HG03060 (cell line): Measurements from ENCODE around the gene LIPT1.
"Not testable (repeated sequence)": the region's sequence is repeated elsewhere in the genome, so short reads cannot be mapped to it uniquely, and the experiment has no call there.

Experiments used
- ATAC-seq: cut with Tn5 transposase; IDR thresholded peaks from one replicate; pipeline ENCODE4 v1.9.1; 2021; ENCODE audit warnings: low read depth, moderate number of reproducible peaks; ENCODE audit not compliant: unreplicated experiment

Gene LIPT1

DNA sequence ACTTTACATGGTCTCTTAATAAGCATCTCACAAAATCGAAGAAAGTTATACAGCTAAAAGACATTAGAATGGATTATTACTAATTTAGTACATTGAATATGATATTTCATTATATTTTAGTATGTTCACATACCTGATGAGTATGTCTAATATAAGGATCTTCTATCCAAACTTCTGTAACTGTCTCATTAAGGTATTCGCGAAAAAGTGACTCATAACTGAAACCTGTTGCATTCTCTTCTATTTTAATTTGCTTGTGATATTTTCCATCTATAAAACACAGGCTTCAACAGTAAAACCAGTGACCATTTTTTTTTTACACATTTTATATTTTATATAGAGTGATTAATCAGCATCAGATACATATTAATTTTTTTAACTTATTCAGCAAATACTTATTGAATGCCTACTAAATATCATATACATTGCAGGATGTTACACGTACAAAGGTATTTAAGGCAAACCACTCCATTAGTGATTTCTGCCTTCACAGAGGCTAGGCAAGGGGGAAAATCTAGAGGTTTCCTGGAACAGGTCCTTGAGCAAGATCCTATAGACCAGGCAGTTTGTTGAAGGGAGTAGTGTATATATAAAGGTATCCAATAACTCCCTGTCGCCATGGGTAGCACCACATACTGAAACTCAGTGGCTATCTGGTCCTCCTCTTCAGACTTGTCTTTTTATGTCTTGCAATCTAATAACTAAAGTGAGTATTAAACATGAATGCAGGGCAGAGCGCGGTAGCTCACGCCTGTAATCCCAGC, 16.8 kb downstream of the LIPT1 start:
- no peak for ATAC-seq

DNA sequence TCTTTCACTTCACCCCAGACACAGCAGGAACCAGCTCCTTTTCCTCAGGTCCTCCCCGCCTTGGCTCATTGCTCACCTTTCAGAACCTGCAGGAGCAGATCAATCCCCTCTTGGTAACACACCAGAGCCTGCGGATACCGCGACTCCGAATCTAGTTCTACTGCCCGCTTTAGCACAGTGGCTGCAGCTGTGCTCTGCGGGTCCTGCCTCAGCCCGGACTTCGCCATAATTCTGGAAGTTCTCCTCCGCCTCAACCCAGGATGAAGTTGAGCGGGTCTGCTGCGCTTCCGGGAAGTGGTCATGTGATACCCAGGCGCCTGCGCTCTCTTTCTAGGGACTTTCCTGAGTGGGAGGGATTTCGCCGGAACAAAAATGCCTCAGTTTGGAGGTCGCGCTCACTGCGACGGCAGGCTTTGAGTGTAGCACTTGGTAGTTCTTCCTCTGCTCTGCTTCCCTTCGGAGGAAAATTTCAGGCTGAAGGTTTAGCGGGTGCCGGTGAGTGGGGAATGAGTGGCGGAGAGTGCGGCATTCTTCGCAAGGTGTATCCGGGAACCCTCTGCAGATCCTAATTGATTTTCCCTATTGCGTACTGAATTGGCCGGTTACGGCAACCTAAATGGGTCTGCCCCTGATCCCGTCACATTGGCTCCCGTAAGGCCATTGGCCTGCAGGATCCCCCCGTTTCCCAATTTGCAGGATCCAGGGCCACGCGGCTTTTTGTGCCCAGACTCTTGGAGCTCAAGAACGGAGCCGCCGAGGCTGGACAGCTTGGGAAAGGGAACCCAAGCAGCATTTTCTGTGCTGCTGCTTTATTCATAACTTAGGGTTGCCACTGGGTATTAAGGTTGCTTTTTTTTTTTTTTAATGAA, 26.2 kb downstream of the LIPT1 start, which contains the start of the genes MITD1 and MRPL30:
Gene MITD1 (minus strand): TSS at position 304 of the 869 bp plus-strand sequence. CDS start 77 bp downstream, at position 227.
Gene MRPL30 (plus strand): TSS at position 430 of the 869 bp plus-strand sequence. CDS start 5,020 bp downstream, outside the sequence.
- ATAC-seq: peak; percentile 85

DNA sequence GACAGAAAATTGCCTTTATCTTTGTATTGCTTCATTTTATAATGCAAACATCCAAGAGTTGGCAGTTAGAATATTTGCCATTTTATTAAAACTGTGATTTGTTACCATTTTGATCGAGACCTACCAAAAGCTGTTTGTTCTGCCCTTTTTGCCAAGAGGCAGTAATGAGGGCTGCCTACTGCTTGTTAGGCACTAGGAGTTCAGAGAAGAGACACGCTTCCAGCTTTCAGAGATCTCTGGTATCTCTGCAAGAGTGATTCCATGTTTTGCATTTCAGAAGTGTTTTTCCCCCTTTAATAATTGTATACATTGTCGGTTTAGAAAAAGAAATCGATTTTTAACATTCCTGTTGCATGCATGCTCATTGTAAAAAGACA, 26.8 kb downstream of the LIPT1 start:
- ATAC-seq: no peak

DNA sequence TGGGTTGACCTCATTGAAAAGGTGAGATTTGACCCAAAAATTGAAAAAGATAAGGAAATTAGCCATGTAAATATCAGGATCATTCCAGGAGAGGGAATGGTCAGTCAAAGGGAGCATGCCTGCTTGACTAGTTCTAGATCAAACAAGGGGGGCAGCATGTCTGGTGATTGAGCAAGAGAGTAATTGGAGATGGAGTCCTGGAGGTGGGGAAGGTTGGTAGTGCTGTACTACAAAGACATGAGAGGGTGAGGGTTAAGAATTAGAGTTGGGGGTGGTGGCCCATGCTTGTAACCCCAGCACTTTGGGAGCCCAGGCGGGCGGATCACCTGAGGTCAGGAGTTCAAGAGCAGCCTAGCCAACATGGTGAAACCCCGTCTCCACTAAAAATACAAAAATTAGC, 28.3 kb downstream of the LIPT1 start:
- ATAC-seq: no peak

DNA sequence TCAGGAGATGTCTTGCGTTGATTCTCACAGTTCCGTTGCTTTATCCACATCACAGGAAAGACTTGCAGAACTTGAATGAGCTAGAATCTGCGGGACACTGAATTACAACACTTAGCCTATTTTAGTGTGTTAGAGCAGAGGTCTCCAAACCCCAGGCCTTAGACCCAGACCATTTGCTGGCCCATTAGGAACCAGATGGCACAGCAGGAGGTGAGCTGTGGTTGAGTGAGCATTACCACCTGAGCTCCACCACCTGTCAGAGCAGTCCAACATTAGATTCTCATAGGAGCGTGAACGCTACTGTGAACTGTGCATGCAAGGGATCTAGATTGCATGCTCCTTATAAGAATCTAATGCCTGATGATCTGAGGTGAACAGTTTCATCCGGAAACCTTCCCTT, 30.0 kb downstream of the LIPT1 start:
- no peak for ATAC-seq

DNA sequence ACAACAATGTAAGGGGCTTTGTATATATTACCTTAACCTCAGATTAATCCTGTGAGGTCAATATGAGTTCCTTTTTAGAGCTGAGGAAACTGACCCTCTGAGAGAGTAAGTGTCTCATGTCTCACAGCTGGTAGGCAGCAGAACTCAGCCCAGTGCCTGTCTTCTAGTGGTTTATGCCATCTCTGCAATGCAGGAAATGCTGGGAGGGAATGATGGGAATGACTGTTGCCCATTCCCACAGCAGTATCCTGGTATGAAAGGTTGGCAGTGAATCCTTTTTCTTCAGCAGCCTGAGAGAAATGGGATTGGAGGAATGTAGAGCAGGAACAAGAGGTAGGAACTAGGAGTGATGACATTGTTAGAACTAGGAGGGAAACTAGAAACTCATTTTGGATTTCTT, 32.2 kb downstream of the LIPT1 start:
- ATAC-seq: no peak

DNA sequence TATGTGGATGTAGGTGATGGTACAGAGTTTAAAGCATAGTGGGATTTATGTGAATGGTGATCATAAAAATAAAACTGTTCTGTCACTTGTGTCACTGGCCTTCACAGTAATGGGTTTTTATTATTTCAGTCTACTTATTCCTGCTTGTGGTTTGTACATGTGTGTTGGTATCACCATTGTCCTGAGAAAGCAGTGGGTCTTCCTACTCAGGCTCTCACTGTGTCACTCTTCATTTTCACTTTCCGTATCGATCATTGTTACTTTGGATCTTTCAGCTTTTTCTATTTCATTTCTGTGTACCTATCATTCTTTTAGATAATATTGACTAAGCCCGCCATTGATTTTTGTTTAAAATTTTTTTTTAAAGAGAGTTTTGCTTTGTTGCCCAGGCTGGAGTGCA, 33.6 kb downstream of the LIPT1 start:
- ATAC-seq: no peak

DNA sequence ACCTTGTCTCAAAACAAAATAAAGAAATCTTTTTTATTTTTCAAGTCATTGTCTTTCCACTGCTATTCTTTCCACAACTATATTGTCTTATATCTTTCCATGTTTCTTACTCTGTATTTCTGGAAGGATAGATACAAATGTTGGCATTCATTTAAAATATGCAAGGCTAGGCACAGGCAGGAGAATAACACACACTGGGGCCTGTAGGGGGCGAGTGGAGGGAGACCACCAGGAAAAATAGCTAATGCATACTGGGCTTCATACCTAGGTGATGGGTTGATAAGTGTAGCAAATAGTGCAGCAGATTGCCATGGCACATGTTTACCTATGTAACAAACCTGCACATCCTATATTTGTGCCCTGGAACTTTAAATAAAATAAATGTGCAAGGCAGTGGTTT, 35.8 kb downstream of the LIPT1 start:
- no peak for ATAC-seq

DNA sequence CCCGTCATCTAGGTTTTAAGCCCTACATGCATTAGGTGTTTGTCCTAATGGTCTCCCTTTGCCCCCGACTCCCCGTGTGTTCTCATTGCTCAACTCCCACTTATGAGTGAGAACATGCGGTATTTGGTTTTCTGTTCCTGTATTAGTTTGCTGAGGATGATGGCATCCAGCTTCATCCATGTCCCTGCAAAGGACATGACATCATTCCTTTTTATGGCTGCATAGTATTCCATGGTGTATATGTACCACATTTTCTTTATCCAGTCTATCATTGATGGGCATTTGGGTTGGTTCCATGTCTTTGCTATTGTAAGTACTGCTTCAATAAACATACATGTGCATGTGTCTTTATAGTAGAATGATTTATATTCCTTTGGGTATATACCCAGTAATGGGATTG, 37.6 kb downstream of the LIPT1 start:
- ATAC-seq: not testable (repeated sequence)

DNA sequence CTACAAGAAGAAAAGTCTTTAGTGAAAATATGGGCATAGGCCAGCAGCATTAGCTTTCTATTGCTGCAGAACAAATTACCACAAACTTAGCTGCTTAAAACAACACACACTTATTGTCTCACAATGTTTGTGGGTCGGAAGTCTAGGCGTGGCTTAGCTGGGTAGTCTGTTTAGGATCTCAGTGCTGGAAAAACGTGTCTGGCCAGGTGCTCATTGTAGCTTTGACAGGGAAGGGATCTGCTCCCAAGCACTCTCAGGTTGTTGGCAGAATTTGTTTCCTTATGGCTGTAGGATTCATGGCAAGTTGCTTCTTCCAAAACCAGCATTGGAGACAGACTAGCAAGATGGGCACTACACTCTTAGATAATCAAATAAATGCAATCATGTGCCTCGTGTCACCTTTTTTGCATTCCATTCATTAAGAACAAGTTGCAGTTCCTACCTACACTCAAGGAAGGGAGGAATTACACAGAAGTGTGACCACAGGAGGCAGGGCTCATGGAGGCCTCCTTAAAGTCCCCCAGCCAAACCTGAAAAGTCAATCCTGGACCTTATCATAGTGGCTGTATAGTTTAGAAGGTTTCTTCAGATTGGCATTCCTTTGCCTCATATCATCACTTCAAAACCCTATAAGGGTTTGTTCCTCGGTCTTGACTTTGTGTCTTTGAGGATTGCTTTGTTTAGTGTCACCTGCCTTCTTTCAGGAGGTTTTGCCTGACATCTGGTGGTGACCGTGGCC, 43.5 kb downstream of the LIPT1 start:
- no peak for ATAC-seq

DNA sequence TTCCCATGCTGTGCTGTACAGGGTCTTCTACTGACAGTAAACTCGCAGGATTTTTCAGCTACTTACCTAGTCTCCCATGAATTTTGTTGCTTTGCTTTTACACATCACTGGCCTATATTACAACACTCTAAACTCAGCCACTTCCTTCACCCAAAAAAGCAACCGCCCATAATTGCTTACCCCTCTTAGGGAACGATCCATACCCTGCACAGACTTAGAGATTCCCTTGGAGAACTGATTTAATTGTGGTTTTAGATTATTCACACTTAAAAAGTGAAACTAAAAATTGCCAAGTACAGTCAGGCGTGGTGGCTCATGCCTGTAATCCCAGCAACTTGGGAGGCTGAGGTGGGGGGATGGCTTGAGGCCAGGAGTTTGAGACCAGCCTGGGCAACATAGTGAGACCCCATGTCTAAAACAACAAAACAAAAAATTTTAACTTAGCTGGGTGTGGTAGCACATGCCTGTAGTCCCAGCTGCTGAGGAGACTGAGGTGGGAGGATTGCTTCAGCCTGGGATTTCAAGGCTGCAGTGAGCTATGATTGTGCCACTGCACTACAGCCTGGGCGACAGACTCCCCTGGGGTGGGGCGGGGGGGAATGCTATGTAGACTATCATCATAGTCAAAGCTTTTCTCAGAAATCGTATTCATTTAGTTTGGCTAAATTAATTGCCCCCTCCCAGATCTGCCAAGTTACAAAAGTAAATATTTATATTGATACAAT, 45.5 kb downstream of the LIPT1 start:
- no peak for ATAC-seq

DNA sequence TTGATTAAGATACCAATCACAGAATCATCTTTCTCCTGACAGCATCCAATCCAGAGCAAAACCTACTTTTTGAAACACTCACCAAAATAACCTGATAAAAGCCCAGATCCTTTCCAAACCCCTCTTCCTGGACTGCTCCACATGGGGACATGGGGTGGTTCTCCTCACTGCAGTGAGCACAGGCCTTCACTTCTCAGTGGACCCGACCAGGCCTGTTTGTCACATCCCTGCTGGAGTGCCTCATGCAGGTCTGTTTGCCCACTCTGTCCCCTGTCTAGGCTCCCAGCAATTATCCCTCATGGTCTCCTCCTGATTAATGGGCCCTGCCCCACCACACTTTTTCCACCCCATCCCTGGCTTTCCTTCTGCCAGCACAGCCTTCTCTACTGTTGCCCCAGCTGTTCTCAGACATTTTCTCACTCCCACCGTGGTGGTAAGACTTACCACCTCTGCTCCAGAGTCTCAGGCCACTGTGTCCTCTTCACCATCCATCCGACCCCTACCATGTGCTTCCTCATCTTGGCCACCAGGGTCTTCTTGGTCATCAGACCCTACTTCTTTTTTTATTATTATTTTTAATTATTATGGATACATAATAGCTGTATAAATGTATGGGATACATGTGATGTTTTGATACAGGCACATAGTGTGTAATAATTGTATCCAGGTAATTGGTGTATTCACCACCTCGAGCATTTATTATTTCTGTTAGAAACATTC, 47.4 kb downstream of the LIPT1 start:
- no peak for ATAC-seq

DNA sequence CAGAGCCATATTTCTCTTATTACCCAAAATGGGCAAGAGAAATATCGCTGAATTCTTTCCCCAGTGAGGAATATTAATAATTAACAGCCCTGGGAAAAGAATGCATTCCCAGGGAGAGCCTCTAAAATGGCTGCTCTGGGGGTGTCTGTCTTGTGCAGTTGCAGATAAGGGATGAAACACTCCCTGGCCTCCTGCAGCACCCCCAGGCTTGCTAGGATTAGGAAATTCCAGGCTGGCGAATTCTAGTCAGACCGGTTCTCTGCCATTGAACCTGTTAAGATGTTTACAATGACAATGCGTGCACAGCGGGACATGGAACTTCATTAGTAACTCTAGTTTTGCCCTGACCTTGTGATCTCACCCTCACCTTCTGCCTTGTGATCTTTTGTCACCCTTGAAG, 50.7 kb downstream of the LIPT1 start:
- no peak for ATAC-seq
